ENCODE measurements around the gene ST6GALNAC6.

Gene ST6GALNAC6

DNA sequence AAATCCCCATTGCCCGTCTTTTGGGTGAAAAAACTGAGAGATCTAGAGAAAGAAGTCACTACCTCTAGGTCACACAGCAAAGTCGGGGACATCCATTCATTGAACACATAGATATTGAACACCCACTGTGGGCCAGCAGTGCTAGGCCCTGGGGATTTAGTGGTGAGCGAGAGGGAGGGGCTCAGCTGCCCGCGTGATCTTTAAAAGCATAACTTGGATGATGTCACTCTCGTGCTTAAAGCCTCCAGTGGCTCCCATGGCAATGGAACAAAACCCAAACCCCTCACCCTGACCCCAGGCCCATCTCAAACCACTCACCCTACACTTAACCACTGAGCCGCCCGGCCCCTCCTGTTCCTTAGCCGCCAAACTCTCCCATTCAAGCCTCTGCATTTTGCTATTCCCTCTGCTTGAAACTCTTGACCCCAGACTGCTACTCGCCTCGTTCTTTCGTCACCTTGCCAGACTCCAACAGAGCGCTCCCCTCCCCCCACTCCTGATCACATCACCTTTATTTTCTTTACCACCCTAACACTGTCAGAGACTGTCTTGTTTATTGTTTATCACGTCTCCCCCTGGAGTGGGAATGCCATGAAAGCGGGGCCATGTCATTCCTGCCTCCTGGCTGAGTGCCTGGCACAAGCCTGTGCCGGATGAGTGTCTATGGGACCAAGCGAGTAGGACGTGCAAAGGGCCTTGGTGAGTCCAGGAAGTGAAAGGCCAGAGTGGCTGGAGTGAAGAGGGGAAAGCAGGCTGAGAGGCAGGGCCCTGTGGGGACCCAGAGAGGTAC lies 31.9 kb upstream of the ST6GALNAC6 start:
- DNase-seq: peak; percentile 43 to 50 (median 43)

DNA sequence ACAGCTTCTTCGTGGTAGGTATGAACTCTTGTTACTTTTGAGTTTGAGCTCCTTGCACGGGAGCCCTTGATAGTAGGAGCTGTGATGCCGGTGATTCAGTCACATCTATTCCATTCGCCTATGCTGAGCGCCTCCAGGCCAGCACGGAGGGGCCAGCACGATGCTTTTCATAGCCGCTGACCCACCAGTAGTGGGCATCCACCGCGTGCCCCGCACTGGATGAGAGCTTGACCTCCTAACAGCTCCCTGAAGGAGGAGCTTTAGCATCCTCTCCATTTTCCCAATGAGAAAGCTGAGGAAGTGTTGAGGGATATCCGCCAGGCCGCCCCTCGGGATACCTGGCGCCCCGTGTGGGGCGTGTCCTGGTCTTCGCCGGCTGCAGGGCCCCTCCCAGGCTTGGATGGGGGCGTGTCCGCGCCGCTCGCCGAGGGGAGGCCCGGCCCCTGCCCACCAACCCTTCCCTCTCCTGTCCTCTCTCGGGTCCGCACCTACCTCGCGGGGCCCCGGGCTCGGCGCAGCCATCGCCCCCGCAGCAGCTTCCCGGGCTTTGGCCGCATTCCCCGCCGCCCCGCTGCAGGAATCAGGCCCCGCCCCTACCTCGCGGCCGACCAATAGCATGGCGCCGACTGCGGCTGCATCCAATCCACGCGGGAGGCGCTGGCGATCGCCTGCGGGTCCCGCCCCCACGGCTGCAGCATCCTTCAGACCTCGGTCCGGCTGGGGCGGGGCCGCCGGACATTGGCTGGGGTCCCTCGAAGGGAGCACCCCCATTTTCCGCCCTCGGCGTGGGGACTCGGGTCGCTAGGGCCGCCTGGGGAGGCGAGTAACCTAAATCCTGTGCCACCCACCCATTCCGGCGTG lies 31.1 kb upstream of the ST6GALNAC6 start, which contains the start of gene PIP5KL1:
Gene PIP5KL1 (minus strand): TSS at position 547 of the 861 bp plus-strand sequence. CDS start 25 bp downstream, at position 522.
- DNase-seq: peak; percentile 83 to 92 (median 85)

DNA sequence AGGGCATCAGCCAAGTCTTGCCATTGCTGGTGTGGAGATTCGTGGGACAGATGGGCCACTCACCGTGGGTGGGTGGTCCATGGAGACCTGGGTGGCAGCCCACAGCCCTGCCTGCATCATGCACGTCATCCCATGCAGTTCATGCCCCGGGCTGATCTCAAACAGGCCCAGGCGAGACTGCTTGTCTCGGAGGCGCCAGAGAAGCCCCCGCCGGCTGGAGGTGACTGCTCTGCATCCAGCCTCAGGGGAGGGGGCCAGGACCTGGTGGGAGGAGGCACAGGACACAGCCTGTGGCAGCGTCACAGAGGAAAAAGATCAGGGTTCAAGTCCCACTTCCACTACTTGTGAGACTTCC lies 30.2 kb upstream of the ST6GALNAC6 start:
- DNase-seq: no peak

DNA sequence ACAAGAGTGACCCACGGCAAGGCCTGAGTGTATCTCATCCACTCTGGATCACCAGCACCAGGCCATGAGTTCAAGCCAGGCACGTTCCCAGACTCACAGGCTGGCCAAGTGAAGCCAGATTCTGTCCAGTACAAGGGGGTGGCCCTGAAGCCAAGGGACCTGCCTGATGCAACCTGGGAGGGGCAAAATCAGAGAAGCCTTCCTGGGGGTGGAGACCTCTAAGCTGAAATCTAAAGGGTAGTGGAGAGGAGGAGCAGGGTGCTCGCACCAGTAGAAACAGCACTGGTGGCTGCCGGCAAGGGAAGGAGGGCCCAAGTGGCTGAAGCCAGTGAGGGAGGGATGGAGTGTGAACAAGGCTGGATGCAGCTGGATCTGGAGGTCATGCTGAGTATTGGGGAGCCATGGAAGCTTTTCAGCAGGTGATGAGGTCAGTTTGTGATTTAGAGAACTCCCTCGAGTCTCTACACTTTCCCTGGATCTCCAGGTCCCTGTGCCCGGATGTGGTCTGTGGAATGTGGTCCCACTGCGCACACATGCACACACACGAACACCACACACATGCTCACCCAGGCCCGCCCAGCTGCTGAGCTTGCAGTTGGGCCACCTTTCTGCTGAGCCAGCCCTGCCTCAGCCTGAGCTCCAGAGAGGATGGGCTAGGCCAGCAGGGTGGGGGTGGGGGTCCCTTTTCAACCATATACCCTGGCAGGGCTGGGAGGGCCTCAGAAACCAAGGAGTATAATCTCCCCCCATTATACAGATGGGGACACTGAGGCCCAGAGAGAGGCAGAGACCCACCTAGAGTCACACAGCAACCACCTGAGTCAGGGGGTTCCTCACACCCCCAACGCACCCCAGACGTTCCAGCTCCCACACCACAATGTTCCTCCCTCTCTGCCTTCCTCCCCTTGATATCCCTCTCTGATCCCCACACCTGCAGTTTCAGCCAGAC lies 29.5 kb upstream of the ST6GALNAC6 start:
- no peak for DNase-seq

DNA sequence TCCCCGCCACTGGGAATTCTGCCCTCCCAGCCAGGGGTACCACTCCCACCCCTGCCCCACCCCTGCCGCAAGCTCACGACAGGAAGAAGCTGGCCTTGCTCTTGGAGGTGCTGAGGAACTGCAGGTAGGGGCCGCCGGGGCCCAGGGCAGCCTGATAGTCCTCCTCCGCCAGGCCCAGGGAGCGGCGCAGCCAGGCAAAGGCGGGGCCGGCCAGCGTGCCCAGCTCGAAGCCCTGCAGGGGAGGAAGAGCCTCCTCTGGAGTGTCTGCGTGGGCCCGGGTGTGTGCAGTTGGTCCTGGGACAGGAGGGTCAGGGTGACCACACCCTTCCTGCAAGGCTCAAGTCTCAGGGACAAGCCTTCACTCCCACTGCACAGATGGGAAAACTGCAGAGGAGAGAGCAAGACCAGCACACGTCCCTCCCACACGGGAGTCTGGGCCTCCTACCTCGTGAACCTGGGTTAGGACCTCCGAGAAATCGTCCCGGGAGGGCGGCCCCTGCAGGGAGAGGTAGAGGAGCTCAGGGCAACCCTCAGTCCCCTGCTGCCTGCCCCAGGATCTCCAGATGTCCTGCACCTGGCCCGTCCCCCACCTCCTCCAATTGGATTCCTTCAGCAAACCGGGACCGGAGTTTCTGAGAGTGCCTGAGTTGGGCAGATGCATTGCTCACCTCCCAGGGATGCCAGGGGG lies 28.7 kb upstream of the ST6GALNAC6 start:
- DNase-seq: peak in 1 of 3 donors; percentile 46

DNA sequence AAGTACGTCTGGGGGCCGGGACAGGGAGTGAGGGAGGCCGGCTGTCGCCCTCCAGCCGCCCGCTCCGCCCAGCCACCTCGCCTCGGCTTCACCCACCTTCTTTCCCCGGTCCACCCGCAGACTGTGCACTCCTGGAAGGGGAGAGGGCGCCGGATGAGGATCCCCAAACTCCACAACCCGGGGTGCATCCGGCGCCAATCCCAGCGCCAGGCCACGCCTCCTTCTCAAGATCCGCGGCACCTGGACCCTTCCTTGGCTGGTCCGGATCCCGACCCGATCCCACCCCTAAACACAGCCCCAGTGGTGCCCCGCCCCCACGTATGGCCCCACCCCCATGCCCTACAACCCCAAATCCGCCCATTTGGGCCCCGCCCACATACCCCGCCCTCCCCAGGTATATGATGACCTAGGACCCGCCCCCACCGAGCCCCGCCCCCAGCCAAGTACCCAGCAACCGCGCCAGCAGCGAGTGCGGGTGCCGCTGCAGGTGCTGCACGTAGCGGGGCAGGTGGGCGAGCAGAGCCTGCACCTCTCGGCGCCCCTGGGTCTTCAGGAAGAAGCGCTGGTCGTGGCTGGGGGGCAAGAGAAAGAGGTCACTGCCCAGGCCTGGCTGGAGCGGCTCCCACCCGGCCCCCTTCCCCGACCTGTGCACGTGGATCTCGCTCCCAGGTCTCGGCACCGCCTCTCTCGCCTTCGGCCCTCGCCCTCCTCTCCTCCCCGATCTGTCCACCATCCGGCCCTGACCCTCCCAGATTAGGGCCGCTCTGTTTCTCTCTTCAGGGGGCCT lies 28.0 kb upstream of the ST6GALNAC6 start:
- DNase-seq: no peak

DNA sequence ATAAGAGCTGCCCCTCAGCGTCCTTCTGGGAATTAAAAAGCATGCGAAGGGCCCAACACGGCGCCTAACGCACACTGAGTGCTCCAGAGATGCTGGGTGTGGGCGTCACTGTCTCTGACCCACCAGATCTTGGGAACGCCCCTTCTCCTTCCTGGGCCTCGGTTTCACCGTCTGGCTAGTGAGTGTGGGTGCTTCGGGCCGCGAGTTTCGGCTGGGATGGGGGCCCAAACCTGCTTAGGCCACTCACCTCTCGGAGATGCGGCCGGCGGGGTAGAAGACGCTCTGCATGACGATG lies 27.4 kb upstream of the ST6GALNAC6 start:
- DNase-seq: no peak

DNA sequence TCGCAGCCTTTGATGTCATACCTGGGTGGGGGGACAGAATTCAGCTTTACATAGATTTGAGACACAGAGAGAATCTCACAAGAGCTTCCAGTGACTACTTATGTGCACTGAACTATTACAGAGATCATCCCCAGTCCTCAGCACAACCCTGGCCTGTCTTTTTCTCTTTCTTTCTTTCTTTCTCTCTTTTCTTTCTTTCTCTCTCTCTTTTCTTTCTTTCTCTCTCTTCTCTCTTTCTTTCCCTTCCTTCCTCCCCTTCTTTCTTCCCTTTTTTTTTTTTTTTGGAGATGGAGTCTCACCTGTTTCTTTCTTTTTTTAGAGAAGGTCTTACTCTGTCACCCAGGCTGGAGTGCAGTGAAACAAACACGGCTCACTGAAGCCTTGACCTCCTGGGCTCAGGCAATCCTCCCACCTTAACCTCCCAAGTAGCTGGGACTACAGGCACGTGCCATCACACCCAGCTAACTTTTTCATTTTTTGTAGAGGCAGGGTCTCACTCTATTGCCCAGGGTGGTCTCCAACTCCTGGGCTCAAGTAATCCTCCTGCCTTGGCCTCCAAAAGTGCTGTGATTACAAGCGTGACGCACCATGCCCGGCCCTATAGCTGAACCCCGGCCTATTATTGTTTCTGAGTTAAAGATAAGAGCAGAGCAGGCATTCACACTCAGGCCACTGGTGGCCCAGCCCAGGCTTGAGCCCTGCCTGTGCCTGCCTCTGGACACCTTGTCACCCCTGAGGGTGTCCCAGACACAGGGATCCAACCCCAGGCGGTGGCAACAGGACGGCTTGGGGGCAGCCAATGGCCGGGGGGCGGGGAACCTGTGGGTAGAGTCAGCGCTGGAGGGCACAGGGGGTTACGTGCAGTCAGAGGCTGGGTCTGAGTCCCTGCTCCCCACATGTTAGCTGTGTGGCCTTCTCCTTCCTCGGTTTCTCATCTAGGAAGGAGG lies 26.8 kb upstream of the ST6GALNAC6 start:
- DNase-seq: no peak

DNA sequence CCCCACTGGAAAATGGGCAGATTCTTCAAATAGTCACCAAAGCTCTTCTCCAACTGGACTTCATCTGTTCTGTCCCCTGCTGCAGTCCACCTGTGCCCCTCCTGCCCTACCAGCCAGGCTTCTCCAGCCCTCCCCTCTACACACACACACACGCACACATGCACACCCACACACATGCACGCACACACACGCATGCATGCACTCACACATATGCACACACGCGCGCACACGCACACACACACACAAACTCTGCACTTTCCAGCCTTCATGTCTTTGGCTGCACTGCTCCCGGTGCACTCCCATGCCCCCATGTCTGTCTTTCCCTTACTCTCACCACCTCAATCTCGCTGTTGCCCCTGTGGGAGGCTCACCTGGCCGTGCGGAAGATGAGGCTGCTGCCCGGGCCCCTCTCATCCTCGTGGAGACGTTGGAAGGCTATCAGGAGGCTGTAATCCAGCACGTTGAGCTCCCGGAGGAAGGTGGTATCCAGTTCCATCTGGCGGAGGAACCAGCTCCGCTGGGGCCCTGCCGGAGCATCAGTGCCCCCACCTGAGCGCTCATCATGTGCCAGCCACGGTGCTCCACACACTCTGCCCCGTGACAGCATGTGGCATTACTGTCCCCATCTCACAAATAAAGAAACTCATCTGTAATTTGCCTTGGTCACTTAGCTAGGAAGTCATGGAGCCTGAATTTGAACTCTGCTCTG lies 25.5 kb upstream of the ST6GALNAC6 start:
- no peak for DNase-seq

DNA sequence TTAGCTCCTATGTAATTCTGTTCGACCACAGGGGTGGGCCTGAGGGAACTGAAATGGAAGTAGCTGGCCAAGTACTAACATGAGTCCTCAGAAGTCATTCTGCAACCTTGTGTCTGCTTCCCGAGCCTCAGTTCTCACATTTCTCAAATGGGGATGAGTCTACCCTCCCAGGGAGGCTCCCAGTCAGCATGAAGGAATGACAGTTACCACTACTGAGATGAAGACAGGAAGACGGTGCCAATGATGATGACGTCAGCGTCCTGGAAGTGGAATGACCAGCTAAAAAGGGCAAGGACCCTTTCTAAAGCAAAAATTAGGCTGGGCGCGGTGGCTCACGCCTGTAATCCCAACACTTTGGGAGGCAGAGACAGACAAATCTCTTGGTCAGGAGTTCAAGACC lies 24.4 kb upstream of the ST6GALNAC6 start:
- no peak for DNase-seq

DNA sequence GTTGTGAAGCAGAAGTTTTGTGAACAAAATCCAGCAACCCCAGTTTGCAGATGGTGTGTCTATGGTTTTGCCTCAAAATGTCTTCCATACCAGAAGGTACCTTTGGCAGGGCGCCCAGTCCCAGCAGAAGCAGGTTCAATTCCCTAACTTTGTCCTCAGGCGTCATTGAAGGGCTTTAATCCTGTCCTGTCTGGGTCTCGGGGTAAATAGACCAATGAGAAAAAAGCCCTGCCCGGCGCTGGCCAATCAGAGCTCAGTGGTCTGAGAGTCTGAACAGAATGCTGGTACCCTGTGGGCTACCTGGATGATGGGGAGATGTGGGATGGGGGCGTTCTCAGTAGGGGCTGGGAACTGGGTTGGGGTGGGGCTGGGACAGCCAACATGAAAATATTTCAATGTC lies 23.6 kb upstream of the ST6GALNAC6 start:
- DNase-seq: no peak

DNA sequence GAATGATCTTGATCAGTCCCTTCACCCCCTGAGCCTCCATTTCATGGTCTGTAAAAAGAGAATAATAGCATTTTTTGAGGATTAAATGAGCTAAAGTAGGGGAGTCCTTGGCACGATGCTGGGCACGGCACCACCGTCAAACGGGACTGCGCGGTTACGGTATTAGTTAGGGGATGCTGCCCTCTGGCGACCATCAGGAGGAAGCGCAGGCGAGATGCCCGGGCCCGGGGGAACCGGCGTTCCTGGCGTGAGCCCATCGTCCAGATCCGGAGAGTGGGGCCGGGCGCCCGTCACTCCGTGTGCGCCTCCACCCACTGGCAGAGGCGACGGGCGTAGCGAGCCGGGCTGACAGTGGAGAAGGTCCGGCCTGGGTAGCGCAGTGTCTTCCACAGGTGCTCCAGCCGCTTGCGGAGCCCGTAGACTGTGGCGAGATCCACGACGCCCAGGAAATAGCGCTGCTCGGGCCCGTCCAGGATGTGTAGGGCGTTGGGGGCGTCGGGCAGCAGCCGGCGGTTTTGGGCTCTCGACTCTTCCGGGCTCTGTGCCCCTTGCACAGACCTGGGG lies 22.2 kb upstream of the ST6GALNAC6 start:
- DNase-seq: peak; percentile 66 to 83 (median 76)

DNA sequence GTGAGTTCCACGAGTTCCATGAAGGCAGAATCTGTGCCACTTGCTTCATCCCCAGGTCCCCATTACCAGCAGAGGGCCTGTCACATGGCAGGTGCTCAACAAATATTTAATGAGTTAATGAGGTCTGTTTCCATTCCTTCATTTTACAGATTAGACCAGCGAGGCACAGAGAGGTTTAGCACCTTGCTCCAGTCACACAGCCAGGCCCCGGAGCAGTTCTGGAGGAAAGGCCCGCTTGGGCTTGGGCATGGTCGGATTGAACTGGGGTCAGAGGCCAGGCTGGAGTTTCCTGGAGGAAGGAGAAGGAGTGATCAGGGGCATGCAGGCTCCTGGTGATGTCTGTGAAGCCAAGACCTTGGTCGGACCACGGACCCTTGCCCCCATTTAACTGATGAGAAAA lies 21.4 kb upstream of the ST6GALNAC6 start:
- DNase-seq: no peak

DNA sequence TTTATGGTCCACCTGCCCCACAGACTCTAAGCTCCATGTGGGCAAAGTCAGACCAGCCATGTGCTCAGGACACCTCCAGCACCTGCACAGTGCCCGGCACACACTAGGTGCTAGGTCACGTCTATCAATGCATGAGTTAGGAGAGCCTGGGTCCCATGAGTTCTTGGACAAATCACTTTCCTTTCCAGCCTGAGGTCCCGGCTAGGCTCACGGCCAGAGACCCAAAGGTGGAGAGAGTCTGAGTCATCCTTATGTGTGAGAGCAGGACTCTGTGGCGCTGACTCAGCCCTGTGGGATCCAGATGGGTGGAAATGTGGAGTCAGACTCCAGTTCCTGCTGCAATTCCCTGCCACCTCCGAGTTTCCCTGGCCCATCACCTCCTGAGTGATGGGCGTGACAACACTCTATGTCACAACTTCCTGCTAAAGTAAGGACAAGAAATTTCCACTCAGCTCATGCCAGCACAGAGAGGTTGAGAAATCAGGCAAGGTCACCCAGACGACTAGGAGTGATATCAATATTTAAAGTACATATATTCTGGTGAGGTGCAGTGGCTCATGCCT lies 19.9 kb upstream of the ST6GALNAC6 start:
- DNase-seq: peak; percentile 95 to 96 (median 95)

DNA sequence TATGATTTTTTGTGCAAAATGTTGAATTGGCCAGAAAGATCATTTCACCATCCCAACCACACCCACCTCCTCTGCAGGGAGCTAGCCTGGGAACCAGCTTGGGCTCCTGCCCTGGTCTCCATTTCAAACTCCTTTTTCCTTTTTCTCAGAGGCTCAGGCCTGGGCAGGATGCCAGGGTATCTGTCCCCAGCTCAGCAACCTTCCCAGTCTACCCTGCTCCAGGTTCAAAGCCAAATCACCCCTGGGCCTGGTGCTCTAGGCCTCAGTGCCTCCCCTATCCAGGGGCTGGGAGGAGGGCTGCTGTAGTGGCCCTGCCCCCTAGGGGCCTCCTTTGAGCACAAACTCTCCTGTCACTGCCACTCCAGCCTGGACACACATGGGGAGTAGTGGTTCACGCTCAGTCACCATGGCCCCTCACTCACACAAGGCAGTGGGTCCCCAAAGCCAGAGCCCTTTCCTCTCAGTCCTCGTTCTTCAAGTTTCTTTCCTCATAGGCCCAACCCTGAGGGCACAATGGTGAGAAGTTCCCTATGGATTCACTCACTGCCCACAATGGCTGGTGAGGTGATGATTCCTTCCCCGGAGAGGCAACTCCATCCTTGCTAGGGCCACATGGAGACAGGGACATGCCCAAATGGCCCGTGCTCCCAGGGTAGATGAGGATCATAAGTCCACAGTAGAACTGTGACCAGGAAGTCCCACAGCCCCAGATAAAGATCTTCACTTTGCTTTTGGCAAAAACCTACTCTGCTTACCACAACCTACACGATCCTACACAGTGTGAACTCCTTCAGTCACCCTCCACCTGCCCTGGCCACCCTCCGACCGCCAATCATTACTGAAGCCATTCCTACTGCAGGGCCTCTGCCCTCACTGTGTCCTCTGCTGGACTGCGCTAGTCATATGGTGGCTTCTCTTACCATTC lies 19.0 kb upstream of the ST6GALNAC6 start:
- DNase-seq: peak in 1 of 3 donors; percentile 26

DNA sequence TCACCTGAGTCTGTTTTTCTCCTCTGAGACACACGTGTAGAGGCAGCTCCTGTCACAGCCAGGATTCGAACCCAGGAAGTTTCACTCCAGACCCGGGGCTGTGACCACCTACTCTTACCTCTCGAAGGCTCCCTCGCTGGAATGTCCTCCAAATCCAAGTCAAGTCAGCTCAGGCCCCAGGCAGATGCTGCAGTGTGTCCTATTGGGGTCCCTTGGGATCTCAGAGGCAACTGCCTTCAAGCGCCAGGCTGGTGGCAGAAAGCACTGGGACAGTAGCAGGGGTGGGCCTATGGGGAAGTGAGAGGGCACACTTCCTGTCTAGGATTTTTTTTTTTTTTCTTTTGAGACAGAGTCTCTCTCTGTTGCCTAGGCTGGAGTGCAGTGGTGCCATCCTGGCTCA lies 18.2 kb upstream of the ST6GALNAC6 start:
- DNase-seq: peak; percentile 41 to 56 (median 55)

DNA sequence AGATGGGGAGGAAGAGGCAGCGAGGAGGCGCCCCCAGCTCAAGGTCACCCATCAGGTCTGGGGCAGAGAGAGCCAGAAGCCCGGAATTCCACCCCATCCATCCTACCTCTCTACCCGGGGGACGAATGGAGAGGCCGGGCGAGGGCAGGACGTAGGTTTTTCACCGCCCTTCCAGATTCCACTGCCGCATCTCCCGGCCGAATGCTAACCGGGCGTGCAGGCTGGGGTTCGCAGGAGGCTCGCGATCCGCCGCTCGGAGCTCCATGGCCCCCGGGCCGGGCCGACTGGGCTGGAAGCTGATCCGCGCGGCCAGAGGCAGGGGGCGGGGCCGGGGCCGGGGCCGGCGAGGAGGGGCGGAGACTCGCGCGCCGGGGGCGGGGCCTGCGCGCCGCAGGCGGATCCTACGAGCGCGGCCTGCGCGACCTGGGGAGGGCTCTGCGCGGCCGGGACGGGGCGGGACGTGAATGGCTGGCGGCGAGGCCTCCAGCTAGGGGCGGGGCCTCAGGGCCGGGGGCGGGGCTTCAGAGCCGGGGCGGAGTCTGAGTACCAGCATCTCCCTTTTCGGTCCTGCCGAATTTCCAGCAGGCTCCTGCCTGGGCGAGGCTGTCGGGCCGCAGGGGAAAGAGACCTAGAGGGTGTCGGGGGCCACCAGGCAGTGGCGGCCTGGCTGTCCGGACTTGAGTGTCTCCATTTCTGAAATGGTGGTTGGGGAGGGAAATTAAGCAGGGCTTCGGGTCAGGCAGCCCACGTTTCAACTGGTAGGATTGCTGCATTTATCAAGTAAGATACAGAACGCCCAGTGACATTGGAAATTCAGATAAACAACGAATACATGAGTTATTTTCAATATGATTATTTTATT lies 17.5 kb upstream of the ST6GALNAC6 start, which contains the start of gene ST6GALNAC4:
Gene ST6GALNAC4 (minus strand): TSS at position 322 of the 862 bp plus-strand sequence. CDS start 622 bp downstream, outside the sequence.
- DNase-seq: peak; percentile 96 to 99 (median 98)

Data from suppressor macrophage treated with lipopolysaccharide for 1 hour (primary cell).